DOHH2 (cell line): ENCODE data around the gene TBC1D22A.

Experiments
- EZH2phosphoT487 ChIP-seq: fragments of 200-600 bp; sonication (generic); IDR thresholded peaks from 2 replicates; pipeline ENCODE4 v1.6.1; 2017; ENCODE audit warnings: borderline replicate concordance, mild to moderate bottlenecking, antibody characterized with exemption, low read length, moderate library complexity, mixed read lengths
- TF ChIP-seq, protein P1 (sequence below): fragments of 200-600 bp; sonication (generic); IDR thresholded peaks from one replicate; pipeline ENCODE4 v1.5.1; 2014; ENCODE audit warnings: antibody characterized with exemption, mild to moderate bottlenecking, low read depth, low read length; ENCODE audit not compliant: poor library complexity, severe bottlenecking

GRCh38 chr22:47042116-47042825 lies 279.8 kb downstream of the TBC1D22A start:
- TF ChIP-seq, protein P1, sequence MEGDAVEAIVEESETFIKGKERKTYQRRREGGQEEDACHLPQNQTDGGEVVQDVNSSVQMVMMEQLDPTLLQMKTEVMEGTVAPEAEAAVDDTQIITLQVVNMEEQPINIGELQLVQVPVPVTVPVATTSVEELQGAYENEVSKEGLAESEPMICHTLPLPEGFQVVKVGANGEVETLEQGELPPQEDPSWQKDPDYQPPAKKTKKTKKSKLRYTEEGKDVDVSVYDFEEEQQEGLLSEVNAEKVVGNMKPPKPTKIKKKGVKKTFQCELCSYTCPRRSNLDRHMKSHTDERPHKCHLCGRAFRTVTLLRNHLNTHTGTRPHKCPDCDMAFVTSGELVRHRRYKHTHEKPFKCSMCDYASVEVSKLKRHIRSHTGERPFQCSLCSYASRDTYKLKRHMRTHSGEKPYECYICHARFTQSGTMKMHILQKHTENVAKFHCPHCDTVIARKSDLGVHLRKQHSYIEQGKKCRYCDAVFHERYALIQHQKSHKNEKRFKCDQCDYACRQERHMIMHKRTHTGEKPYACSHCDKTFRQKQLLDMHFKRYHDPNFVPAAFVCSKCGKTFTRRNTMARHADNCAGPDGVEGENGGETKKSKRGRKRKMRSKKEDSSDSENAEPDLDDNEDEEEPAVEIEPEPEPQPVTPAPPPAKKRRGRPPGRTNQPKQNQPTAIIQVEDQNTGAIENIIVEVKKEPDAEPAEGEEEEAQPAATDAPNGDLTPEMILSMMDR, result no peak
- no peak for TF ChIP-seq EZH2phosphoT487
